ENCODE data around the gene FSTL4. TPM values are rescaled to one million over a fixed set of nuclear protein-coding genes. Genes with fewer than 3 reads are reported as not detected.

The FSTL4 gene
- polyA plus RNA-seq, 3 donors, result not detected

GRCh38 chr5:133454442-133454841, 157.9 kb downstream of the FSTL4 start:
- H3K4me3 ChIP-seq (replicated peaks in 1 of 3; ENCODE audit: low read depth in 2 of 3, low read length in 3 of 3), result no peak overlapping the region
- no peak overlapping the region for H3K27ac Mint-ChIP-seq
- no peaks in the 10 kb centered on the region for H3K9me3 Mint-ChIP-seq
- H3K4me2 ChIP-seq (replicated peaks; ENCODE audit: extremely low read depth, low read length, poor library complexity, severe bottlenecking), result no peak overlapping the region
- H3K36me3 ChIP-seq (replicated peaks in 1 of 2; ENCODE audit: control insufficient read depth in 1 of 2, insufficient read depth in 2 of 2, low read length in 2 of 2), result no peaks in the 10 kb centered on the region
- H3K36me3 Mint-ChIP-seq, result no peaks in the 10 kb centered on the region
- H3K27ac ChIP-seq (ENCODE audit: low read depth in 1 of 2, low read length in 2 of 2), result no peak overlapping the region
- intact Hi-C loops (cut with micrococcal nuclease), result no loop called here
- 86% methylated on average over 1 of the region's 9 CpGs for WGBS (ENCODE audit: insufficient coverage)
- peaks cover 31 to 32% of the 10 kb centered on the region in 2 donors for H3K4me1 ChIP-seq (ENCODE audit: control insufficient read depth in 1 of 2, insufficient read depth in 2 of 2, low read length in 2 of 2)
- no peaks in the 10 kb centered on the region for H3K79me2 ChIP-seq (ENCODE audit: insufficient read depth, low read length)
- H3K27me3 ChIP-seq (ENCODE audit: control insufficient read depth in 2 of 2, insufficient read depth in 2 of 2, low read length in 2 of 2), result no peaks in the 10 kb centered on the region
- TF ChIP-seq CTCF (IDR thresholded peaks at IDR 0.05), result no peak
- H3K9me3 ChIP-seq (replicated peaks in 1 of 2; ENCODE audit: control insufficient read depth in 1 of 2, insufficient read depth in 1 of 2, low read length in 2 of 2), result no peaks in the 10 kb centered on the region
- no peak overlapping the region for H3K9ac ChIP-seq (ENCODE audit: insufficient read depth, low read length, poor library complexity, severe bottlenecking)
- H3K27me3 Mint-ChIP-seq (ENCODE audit: low read depth in 3 of 3), result peaks cover 3 to 9% (median 3%) of the 10 kb centered on the region in 3 donors
- H4K20me1 ChIP-seq (ENCODE audit: insufficient read depth, low read length), result no peaks in the 10 kb centered on the region
- DNase-seq, result no peak
- peaks cover 32% of the 10 kb centered on the region for H3K4me1 Mint-ChIP-seq
- H3K4me3 Mint-ChIP-seq, result peak overlapping the region in 1 of 2 donors; percentile 13
- H2AFZ ChIP-seq (ENCODE audit: insufficient read depth, low read depth, low read length, poor library complexity, severe bottlenecking), result no peak overlapping the region

DNA sequence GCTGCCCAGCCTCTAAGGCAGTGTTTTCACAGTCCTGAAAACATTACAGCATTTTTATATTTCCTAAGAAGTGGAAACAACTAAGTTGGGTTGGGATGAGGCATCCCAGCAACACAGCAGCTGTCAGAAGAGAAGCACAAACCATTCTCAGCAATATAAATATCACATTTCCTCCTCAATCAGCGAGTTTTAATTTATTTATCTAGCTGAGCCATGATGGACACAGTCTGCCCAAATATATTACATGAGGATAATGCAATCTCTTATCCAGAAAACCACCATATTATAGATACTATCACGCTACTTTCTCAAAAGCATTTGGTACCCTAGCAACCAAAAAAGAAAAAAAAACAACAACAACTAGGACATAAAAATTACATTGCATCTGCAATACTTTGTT, 158.5 kb downstream of the FSTL4 start:
- H3K4me3 ChIP-seq (replicated peaks in 1 of 3; ENCODE audit: low read depth in 2 of 3, low read length in 3 of 3), result no peak overlapping the region
- no peak overlapping the region for H3K9ac ChIP-seq (ENCODE audit: insufficient read depth, low read length, poor library complexity, severe bottlenecking)
- H3K4me2 ChIP-seq (replicated peaks; ENCODE audit: extremely low read depth, low read length, poor library complexity, severe bottlenecking), result no peak overlapping the region
- TF ChIP-seq CTCF (IDR thresholded peaks at IDR 0.05), result no peak
- no peaks in the 10 kb centered on the region for H3K36me3 Mint-ChIP-seq
- no peaks in the 10 kb centered on the region for H3K9me3 Mint-ChIP-seq
- H3K27me3 Mint-ChIP-seq (ENCODE audit: low read depth in 3 of 3), result peaks cover 3 to 10% (median 3%) of the 10 kb centered on the region in 3 donors
- H3K4me1 ChIP-seq (ENCODE audit: control insufficient read depth in 1 of 2, insufficient read depth in 2 of 2, low read length in 2 of 2), result peaks cover 30% of the 10 kb centered on the region in 2 donors
- H3K27ac ChIP-seq (ENCODE audit: low read depth in 1 of 2, low read length in 2 of 2), result no peak overlapping the region
- no peak overlapping the region for H2AFZ ChIP-seq (ENCODE audit: insufficient read depth, low read depth, low read length, poor library complexity, severe bottlenecking)
- no peak overlapping the region for H3K4me3 Mint-ChIP-seq
- H3K4me1 Mint-ChIP-seq, result peaks cover 32% of the 10 kb centered on the region
- no peaks in the 10 kb centered on the region for H3K36me3 ChIP-seq (replicated peaks in 1 of 2; ENCODE audit: control insufficient read depth in 1 of 2, insufficient read depth in 2 of 2, low read length in 2 of 2)
- no peak for DNase-seq
- H3K27me3 ChIP-seq (ENCODE audit: control insufficient read depth in 2 of 2, insufficient read depth in 2 of 2, low read length in 2 of 2), result no peaks in the 10 kb centered on the region
- no peaks in the 10 kb centered on the region for H3K79me2 ChIP-seq (ENCODE audit: insufficient read depth, low read length)
- no peaks in the 10 kb centered on the region for H4K20me1 ChIP-seq (ENCODE audit: insufficient read depth, low read length)
- intact Hi-C loops (cut with micrococcal nuclease), result no loop called here
- H3K9me3 ChIP-seq (replicated peaks in 1 of 2; ENCODE audit: control insufficient read depth in 1 of 2, insufficient read depth in 1 of 2, low read length in 2 of 2), result no peaks in the 10 kb centered on the region
- H3K27ac Mint-ChIP-seq, result no peak overlapping the region
- WGBS (ENCODE audit: insufficient coverage), result no CpG with 5 or more reads among the region's 2 CpGs

Data from CD14-positive monocyte (primary cell).